K562 (cell line): Measurements from ENCODE around the gene BIRC7. TPM values are rescaled to one million over a fixed set of nuclear protein-coding genes. Genes with fewer than 3 reads are reported as not detected.

Source experiments
- ARHGAP35 ChIP-seq: fragments of 450-650 bp; IDR thresholded peaks from 2 replicates; pipeline ENCODE4 v1.6.1; 2018; ENCODE audit not compliant: partially characterized antibody
- DDX20 ChIP-seq: fragments of 450-650 bp; IDR thresholded peaks from 2 replicates; pipeline ENCODE4 v1.6.1; 2016; ENCODE audit warnings: missing genetic modification characterization, low read depth, mild to moderate bottlenecking, missing compliant biosample characterization, moderate library complexity
- HMG20B ChIP-seq: fragments of 250-450 bp; sonication (Bioruptor Pico); IDR thresholded peaks from 2 replicates; pipeline ENCODE4 v1.5.0; 2021; ENCODE audit warnings: mild to moderate bottlenecking
- JUN ChIP-seq, 2 experiments: sonication (generic) in 1 of 2; formaldehyde crosslinking in 1 of 2; IDR thresholded peaks; 2 replicates each; pipeline versions ENCODE4 v1.6.1 to v1.8.0; 2012 to 2022; ENCODE audit warnings: borderline replicate concordance in 2 of 2, mild to moderate bottlenecking in 2 of 2, improper control_type of control experiment in 1 of 2, low read depth in 1 of 2, low read length in 1 of 2, missing genetic modification reagents in 1 of 2
- KAT7 ChIP-seq: sonication (generic); formaldehyde crosslinking; IDR thresholded peaks from 2 replicates; pipeline ENCODE4 v1.8.0; 2022; ENCODE audit warnings: missing genetic modification reagents, mild to moderate bottlenecking, borderline replicate concordance
- KLF10 ChIP-seq: fragments of 250-450 bp; sonication (Bioruptor Pico); IDR thresholded peaks from 2 replicates; pipeline ENCODE4 v1.6.1; 2021; ENCODE audit warnings: matching md5 sums
- MYBL2 ChIP-seq, 2 experiments: fragments of 450-650 bp in 1 of 2; sonication (generic) in 1 of 2; formaldehyde crosslinking in 1 of 2; IDR thresholded peaks; 2 replicates each; pipeline versions ENCODE4 v1.6.1 to v1.8.1; 2017 to 2022; ENCODE audit warnings: borderline replicate concordance in 1 of 2, inconsistent platforms in 1 of 2, low read depth in 1 of 2, mild to moderate bottlenecking in 1 of 2, missing genetic modification reagents in 1 of 2, moderate library complexity in 1 of 2
- MYNN ChIP-seq, 2 experiments: sonication (generic); formaldehyde crosslinking in 1 of 2; IDR thresholded peaks; 2 replicates each; pipeline versions ENCODE4 v1.5.0 to v1.6.1; 2016 to 2020; ENCODE audit warnings: antibody characterized with exemption in 1 of 2, missing genetic modification reagents in 1 of 2
- POLR2G ChIP-seq: fragments of 200-400 bp; formaldehyde crosslinking; IDR thresholded peaks from 2 replicates; pipeline ENCODE4 v1.6.1; 2017; ENCODE audit warnings: low read depth, mild to moderate bottlenecking, antibody characterized with exemption, low read length, moderate library complexity
- RBFOX2 ChIP-seq: fragments of 200-400 bp; formaldehyde crosslinking; IDR thresholded peaks from 2 replicates; pipeline ENCODE4 v1.6.1; 2017; ENCODE audit warnings: low read depth, mild to moderate bottlenecking, low read length, moderate library complexity
- RBM17 ChIP-seq: fragments of 200-400 bp; formaldehyde crosslinking; IDR thresholded peaks from 2 replicates; pipeline ENCODE4 v1.6.1; 2017; ENCODE audit warnings: low read depth, mild to moderate bottlenecking, low read length, borderline replicate concordance
- SAP30 ChIP-seq: fragments of 200-600 bp; sonication (generic); IDR thresholded peaks from 2 replicates; pipeline ENCODE4 v1.6.1; 2012; ENCODE audit warnings: borderline replicate concordance, low read depth, mild to moderate bottlenecking, moderate library complexity, low read length, control low read depth, inconsistent platforms; ENCODE audit not compliant: insufficient read depth, poor library complexity, severe bottlenecking
- SMAD4 ChIP-seq: fragments of 250-450 bp; sonication (Bioruptor Pico); conservative IDR thresholded peaks from 2 replicates; pipeline ENCODE4 v1.8.0; 2021; ENCODE audit warnings: inconsistent platforms, mild to moderate bottlenecking, moderate library complexity
- SMARCB1 ChIP-seq: IDR thresholded peaks from 2 replicates; pipeline ENCODE4 v1.6.1; 2011; ENCODE audit warnings: improper control_type of control experiment, low read depth; ENCODE audit not compliant: insufficient read length
- YBX1 ChIP-seq: fragments of 450-650 bp; IDR thresholded peaks from 2 replicates; pipeline ENCODE4 v1.7.1; 2016; ENCODE audit warnings: mild to moderate bottlenecking
- ZNF274 ChIP-seq: IDR thresholded peaks from 2 replicates; pipeline ENCODE4 v1.6.1; 2011; ENCODE audit warnings: low read depth, mild to moderate bottlenecking, low read length, moderate library complexity, borderline replicate concordance
- ZNF41 ChIP-seq: fragments of 250-450 bp; sonication (Bioruptor Pico); conservative IDR thresholded peaks from 2 replicates; pipeline ENCODE4 v1.4.0; 2020; ENCODE audit warnings: mild to moderate bottlenecking
- ZNF507 ChIP-seq: conservative IDR thresholded peaks from 2 replicates; pipeline ENCODE4 v1.6.1; 2017; ENCODE audit warnings: missing genetic modification characterization, missing compliant biosample characterization
- ZNF57 ChIP-seq: fragments of 450-650 bp; formaldehyde crosslinking; IDR thresholded peaks from 2 replicates; pipeline ENCODE4 v1.4.0; 2020; ENCODE audit warnings: mild to moderate bottlenecking, moderate library complexity
- ZNF695 ChIP-seq: fragments of 450-650 bp; formaldehyde crosslinking; IDR thresholded peaks from 2 replicates; pipeline ENCODE4 v1.4.0; 2020; ENCODE audit warnings: mild to moderate bottlenecking, moderate library complexity
- ZNF79 ChIP-seq: fragments of 250-450 bp; sonication (Bioruptor Pico); IDR thresholded peaks from 2 replicates; pipeline ENCODE4 v1.4.0; 2020; ENCODE audit warnings: low read depth, mild to moderate bottlenecking, moderate library complexity
- polyA plus RNA-seq, 8 experiments: library from polyadenylated mRNA; depleted of rRNA in 4 of 8; stranded (reverse) in 5 of 8; unstranded in 3 of 8; fragments of >200 nt; fragmentation: Nextera tagmentation in 2 of 8; fragmentation: Illumina TruSeq in 1 of 8; extraction: Ambion mirVana in 2 of 8; extraction: Trizol in 1 of 8; gene quantifications; 2 replicates each; pipeline versions ENCODE4 v1.2.1 to v1.2.3, GENCODE V29; 2011 to 2014; ENCODE audit warnings: inconsistent platforms in 1 of 8, missing spikeins in 1 of 8
- total RNA-seq, 7 experiments: library from RNA; depleted of rRNA in 6 of 7; stranded (reverse); fragments of >200 nt in 6 of 7; fragmentation: Illumina TruSeq in 2 of 7; extraction: Trizol in 2 of 7; gene quantifications; 2 replicates each; pipeline versions ENCODE4 v1.2.1 to v1.2.3, GENCODE V29; 2011 to 2021; ENCODE audit warnings: low replicate concordance in 1 of 7
- TF ChIP-seq, protein P1 (sequence below): fragments of 450-650 bp; IDR thresholded peaks from 2 replicates; pipeline ENCODE4 v1.6.1; 2017; ENCODE audit warnings: mild to moderate bottlenecking, moderate library complexity
- TF ChIP-seq, protein P2 (sequence below): fragments of 250-450 bp; sonication (Bioruptor Pico); IDR thresholded peaks from 2 replicates; pipeline ENCODE4 v1.8.0; 2022; ENCODE audit warnings: inconsistent platforms, mild to moderate bottlenecking, moderate library complexity, borderline replicate concordance
- TF ChIP-seq, protein P3 (sequence below): fragments of 450-650 bp; IDR thresholded peaks from 2 replicates; pipeline ENCODE4 v1.6.1; 2018; ENCODE audit warnings: mild to moderate bottlenecking, low read depth; ENCODE audit not compliant: partially characterized antibody

The BIRC7 gene
- total and polyA plus RNA-seq, 9 of the 15 experiments (the other 6 are each of a cell fraction or from before 2014, with no cell fraction given): 0.14 to 0.19 (median 0.16) TPM; not detected in 5

DNA sequence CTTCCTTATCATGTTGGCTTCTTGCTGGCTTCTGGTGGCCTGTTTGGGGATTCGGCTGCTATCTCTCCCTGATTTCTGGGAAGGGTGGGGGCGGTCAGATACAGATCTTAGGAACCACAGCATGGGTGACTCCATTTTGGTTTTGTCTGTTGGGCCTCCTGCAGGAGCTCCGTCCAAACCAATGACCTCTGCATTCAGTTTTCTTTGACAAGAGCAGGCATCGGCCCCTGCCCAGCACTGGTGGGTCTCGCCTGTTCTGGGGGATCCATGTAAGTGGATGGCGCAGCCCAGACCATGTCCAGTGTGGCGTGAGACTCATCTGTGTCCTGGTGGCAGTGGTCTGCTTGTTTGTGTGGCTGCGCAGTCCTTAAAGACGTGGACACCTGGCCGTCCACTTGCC lies 28.3 kb downstream of the BIRC7 start (continued):
- TF ChIP-seq SMAD4 (CRISPR knock-in tag) (peak; percentile 93), HMG20B (CRISPR knock-in tag) (no peak), POLR2G (no peak), JUN (IDR thresholded peaks at IDR 0.05; ENCODE audit: borderline replicate concordance, low read depth, low read length) (no peak), JUN (CRISPR knock-in tag; IDR thresholded peaks at IDR 0.05; ENCODE audit: borderline replicate concordance) (no peak), ZNF507 (tag) (no peak), ZNF274 (no peak), KAT7 (no peak), RBM17 (no peak), MYBL2 (IDR thresholded peaks at IDR 0.05; ENCODE audit: low read depth) (no peak), MYBL2 (CRISPR knock-in tag; IDR thresholded peaks at IDR 0.05; ENCODE audit: borderline replicate concordance) (no peak), KLF10 (CRISPR knock-in tag) (no peak), ZNF41 (peak; percentile 94), ZNF57 (CRISPR knock-in tag) (no peak), ZNF695 (CRISPR knock-in tag) (no peak), DDX20 (tag) (peak; percentile 86), SMARCB1 (no peak), ARHGAP35 (no peak), RBFOX2 (no peak), ZNF79 (CRISPR knock-in tag) (peak; percentile 83), MYNN (IDR thresholded peaks at IDR 0.05) (no peak), MYNN (CRISPR knock-in tag; IDR thresholded peaks at IDR 0.05) (no peak), SAP30 (no peak), YBX1 (no peak)
- TF ChIP-seq, protein P1, sequence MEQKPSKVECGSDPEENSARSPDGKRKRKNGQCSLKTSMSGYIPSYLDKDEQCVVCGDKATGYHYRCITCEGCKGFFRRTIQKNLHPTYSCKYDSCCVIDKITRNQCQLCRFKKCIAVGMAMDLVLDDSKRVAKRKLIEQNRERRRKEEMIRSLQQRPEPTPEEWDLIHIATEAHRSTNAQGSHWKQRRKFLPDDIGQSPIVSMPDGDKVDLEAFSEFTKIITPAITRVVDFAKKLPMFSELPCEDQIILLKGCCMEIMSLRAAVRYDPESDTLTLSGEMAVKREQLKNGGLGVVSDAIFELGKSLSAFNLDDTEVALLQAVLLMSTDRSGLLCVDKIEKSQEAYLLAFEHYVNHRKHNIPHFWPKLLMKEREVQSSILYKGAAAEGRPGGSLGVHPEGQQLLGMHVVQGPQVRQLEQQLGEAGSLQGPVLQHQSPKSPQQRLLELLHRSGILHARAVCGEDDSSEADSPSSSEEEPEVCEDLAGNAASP: no peak
- TF ChIP-seq, protein P2, sequence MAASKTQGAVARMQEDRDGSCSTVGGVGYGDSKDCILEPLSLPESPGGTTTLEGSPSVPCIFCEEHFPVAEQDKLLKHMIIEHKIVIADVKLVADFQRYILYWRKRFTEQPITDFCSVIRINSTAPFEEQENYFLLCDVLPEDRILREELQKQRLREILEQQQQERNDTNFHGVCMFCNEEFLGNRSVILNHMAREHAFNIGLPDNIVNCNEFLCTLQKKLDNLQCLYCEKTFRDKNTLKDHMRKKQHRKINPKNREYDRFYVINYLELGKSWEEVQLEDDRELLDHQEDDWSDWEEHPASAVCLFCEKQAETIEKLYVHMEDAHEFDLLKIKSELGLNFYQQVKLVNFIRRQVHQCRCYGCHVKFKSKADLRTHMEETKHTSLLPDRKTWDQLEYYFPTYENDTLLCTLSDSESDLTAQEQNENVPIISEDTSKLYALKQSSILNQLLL (CRISPR knock-in tag): no peak
- TF ChIP-seq, protein P3, sequence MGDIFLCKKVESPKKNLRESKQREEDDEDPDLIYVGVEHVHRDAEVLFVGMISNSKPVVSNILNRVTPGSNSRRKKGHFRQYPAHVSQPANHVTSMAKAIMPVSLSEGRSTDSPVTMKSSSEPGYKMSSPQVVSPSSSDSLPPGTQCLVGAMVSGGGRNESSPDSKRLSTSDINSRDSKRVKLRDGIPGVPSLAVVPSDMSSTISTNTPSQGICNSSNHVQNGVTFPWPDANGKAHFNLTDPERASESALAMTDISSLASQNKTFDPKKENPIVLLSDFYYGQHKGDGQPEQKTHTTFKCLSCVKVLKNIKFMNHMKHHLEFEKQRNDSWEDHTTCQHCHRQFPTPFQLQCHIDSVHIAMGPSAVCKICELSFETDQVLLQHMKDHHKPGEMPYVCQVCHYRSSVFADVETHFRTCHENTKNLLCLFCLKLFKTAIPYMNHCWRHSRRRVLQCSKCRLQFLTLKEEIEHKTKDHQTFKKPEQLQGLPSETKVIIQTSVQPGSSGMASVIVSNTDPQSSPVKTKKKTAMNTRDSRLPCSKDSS: no peak
